RWPE2 (cell line): Measurements from ENCODE around the gene RAD51AP1.

ENCODE experiments used
- ATAC-seq: fragments of 200-7000 bp; cut with Tn5 transposase; 3 replicates; pipeline ENCODE4 v1.9.1; 2021; ENCODE audit warnings: low read depth
- DNase-seq: peaks from one replicate; pipeline ENCODE4 v3.0.0-alpha.2; 2020; ENCODE audit warnings: low spot score
- H3K27ac ChIP-seq: fragments of 450-650 bp; 2 replicates; pipeline ENCODE4 v1.5.1; 2017; ENCODE audit warnings: mild to moderate bottlenecking; ENCODE audit not compliant: poor library complexity, severe bottlenecking
- H3K27me3 ChIP-seq: fragments of 250-450 bp; sonication (Bioruptor Pico); 2 replicates; pipeline ENCODE4 v1.5.1; 2021; ENCODE audit warnings: mild to moderate bottlenecking, moderate library complexity; ENCODE audit not compliant: insufficient read depth, poor library complexity, severe bottlenecking
- H3K36me3 ChIP-seq: fragments of 250-450 bp; sonication (Bioruptor Pico); 2 replicates; pipeline ENCODE4 v1.5.1; 2020; ENCODE audit warnings: low read depth, mild to moderate bottlenecking, moderate library complexity
- H3K4me1 ChIP-seq: fragments of 250-450 bp; sonication (Bioruptor Pico); 2 replicates; pipeline ENCODE4 v1.5.1; 2021; ENCODE audit warnings: mild to moderate bottlenecking, moderate library complexity; ENCODE audit not compliant: insufficient read depth, poor library complexity, severe bottlenecking
- H3K4me3 ChIP-seq: fragments of 250-450 bp; sonication (Bioruptor Pico); 2 replicates; pipeline ENCODE4 v1.5.1; 2021; ENCODE audit warnings: mild to moderate bottlenecking, moderate library complexity; ENCODE audit not compliant: severe bottlenecking
- H3K9me3 ChIP-seq: fragments of 250-450 bp; sonication (Bioruptor Pico); 2 replicates; pipeline ENCODE4 v1.5.1; 2021; ENCODE audit warnings: mild to moderate bottlenecking, moderate library complexity; ENCODE audit not compliant: severe bottlenecking
- CTCF ChIP-seq: fragments of 450-650 bp; IDR thresholded peaks from one replicate; pipeline ENCODE4 v1.5.1; 2017; ENCODE audit warnings: mild to moderate bottlenecking, moderate library complexity; ENCODE audit not compliant: poor library complexity, severe bottlenecking

RAD51AP1 gene

GRCh38 chr12:4538207-4539160 lies at the start of gene RAD51AP1:
RAD51AP1 (plus strand) TSS chr12:4538890; CDS start chr12:4538940, 50 bp downstream.
- no peak for TF ChIP-seq CTCF
- H3K4me3 ChIP-seq: peak within 1 kb of the TSS; percentile 57
- peaks cover 24% of the 10 kb centered on the region for H3K4me1 ChIP-seq

GRCh38 chr12:4489556-4489955 lies 49.1 kb upstream of the RAD51AP1 start:
- Histone ChIP-seq H3K4me1 (peaks cover 12% of the 10 kb centered on the region), H3K4me3 (no peak overlapping the region), H3K36me3 (peaks cover 50% of the 10 kb centered on the region), H3K27ac (no peak overlapping the region), H3K9me3 (peaks cover under 1% of the 10 kb centered on the region), H3K27me3 (no peaks in the 10 kb centered on the region)
- no peak for DNase-seq
- no peak for TF ChIP-seq CTCF
- ATAC-seq: no peak

More at GRCh38 chr12:4538207-4539160, at the start of gene RAD51AP1:
- no peaks in the 10 kb centered on the region for H3K9me3 ChIP-seq
- DNase-seq: peak; percentile 96
- H3K36me3 ChIP-seq: peaks cover 51% of the 10 kb centered on the region
- ATAC-seq: peak; percentile 97
- H3K27ac ChIP-seq: peak within 1 kb of the TSS; percentile 66
- no peaks in the 10 kb centered on the region for H3K27me3 ChIP-seq

- no peak for ATAC-seq
- no peak for TF ChIP-seq CTCF
- H3K4me1 ChIP-seq: no peaks in the 10 kb centered on the region
- no peak for DNase-seq
- no peak overlapping the region for H3K27ac ChIP-seq
- no peaks in the 10 kb centered on the region for H3K27me3 ChIP-seq
- H3K9me3 ChIP-seq: peaks cover 3% of the 10 kb centered on the region
- H3K36me3 ChIP-seq: peaks cover 64% of the 10 kb centered on the region
- H3K4me3 ChIP-seq: no peak overlapping the region
Measured at GRCh38 chr12:4490973-4491372, 47.7 kb upstream of the RAD51AP1 start.

GRCh38 chr12:4496145-4496838 lies 42.4 kb upstream of the RAD51AP1 start:
- Histone ChIP-seq H3K27me3 (no peaks in the 10 kb centered on the region), H3K36me3 (peaks cover 79% of the 10 kb centered on the region), H3K4me1 (peaks cover 9% of the 10 kb centered on the region), H3K9me3 (peaks cover 3% of the 10 kb centered on the region), H3K27ac (no peak overlapping the region), H3K4me3 (no peak overlapping the region)
- TF ChIP-seq CTCF: no peak
- DNase-seq: no peak
- ATAC-seq: no peak
